NCI-H2107 treated with DMSO at 0.1 percent for 48 hours (cell line): ENCODE results near the gene DNAJB4.

Experiments used
- DNase-seq: peaks from one replicate; lab custom pipeline; 2025; ENCODE audit not compliant: unreplicated experiment; lab: John Stamatoyannopoulos, UW

Gene DNAJB4

DNA sequence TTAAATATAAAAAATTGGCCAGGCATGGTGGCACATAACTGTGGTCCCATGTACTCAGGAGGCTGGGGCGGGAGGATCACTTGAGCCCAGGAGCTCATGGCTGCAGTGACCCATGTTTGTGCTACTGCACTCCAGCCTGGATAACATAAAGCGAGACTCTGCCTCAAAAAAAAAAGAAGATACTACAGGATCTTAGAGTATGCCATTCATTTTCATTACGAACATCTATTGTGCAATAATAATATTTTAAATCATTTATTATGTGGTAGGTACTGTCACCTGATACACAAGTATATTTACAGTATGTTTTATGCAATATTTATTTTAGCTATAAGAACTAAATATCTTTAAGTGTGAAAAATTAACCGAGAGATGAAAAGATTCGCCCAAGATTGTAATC lies 31.7 kb downstream of the DNAJB4 start:
- DNase-seq, result no peak

DNA sequence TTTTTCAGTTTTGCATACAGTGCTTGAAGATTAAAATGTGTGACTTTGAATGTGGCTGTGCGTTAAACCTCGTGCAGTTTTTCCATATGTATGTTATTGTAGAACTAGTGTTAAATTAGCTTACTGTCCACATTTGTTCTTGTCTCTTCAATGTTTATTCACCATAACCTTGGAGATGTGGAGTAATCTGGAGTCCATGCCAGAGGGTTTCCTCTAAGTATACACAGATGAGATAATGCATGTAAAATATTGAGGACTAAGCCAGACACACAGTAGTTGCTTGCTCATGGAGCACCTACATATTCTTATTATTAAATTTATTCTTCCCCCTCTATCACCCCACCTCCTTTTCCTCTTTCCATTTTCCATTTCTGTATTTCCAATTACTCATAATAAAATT lies 33.3 kb downstream of the DNAJB4 start:
- no peak for DNase-seq

DNA sequence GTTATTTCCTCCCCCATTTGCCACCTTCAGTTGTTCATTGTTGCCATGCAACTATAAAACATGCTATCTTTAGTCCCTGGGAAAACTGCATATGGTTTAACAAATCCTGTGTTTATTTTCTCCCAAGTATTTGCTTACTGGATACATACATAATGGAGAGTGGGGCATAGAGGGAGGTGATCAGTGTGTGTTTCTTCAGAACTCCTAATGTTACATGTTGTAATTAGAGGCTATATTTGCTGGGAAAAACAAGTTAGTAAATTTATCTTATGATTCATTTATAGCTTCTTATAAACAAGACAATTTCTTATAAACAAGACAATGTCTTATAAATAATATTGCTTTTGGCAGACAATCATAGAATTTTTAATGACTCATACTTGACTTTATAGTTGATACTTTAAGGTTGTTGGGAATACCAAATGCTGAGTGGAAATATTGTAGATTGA lies 33.8 kb downstream of the DNAJB4 start:
- DNase-seq, result no peak

DNA sequence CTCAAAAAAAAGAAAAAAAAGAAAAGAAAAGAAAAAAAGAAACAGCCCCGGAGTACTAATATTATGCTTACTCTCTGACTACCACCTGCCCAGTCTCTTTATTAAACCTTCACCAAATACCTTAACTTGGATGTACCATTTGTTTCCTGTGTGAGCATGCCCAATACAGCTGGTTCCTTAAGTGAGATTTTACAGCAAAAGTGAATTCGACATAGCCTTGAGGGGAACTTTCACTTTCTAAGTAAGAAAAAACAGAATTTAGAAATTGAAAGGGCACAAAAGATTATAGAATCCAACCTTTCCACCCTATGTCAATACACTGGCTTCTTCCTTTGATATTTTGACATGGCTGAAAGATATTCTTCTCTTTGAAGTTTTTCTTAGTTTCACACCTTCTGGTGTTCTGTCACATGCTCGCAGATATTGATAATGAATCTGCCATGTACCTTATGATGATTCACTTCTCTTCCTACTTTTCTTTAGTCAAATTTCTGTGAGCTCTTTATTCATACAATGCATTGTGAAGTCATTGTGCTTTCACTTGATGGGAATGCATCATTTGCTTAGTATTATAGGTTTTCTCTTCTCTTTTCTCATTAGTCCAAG lies 35.8 kb downstream of the DNAJB4 start:
- no peak for DNase-seq

DNA sequence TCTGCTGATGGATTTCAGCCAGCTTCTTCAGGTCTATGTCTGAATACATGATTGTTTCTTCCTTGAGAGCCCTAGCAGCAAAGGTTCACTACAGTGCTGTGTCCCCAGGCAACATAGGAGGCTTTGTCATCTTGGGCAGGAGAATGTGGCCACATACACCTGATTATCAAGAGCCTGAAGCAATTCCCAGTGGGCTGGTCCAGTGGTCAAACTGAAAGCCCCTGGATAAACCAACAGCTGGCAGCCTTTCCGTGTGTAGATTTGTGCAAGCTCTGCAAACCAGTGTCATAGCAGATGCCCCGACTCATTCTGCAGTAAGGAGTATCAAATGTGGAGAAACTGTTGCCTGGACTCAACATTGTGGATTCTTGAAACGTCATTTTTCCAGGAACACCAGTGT lies 38.7 kb downstream of the DNAJB4 start:
- DNase-seq, result no peak

DNA sequence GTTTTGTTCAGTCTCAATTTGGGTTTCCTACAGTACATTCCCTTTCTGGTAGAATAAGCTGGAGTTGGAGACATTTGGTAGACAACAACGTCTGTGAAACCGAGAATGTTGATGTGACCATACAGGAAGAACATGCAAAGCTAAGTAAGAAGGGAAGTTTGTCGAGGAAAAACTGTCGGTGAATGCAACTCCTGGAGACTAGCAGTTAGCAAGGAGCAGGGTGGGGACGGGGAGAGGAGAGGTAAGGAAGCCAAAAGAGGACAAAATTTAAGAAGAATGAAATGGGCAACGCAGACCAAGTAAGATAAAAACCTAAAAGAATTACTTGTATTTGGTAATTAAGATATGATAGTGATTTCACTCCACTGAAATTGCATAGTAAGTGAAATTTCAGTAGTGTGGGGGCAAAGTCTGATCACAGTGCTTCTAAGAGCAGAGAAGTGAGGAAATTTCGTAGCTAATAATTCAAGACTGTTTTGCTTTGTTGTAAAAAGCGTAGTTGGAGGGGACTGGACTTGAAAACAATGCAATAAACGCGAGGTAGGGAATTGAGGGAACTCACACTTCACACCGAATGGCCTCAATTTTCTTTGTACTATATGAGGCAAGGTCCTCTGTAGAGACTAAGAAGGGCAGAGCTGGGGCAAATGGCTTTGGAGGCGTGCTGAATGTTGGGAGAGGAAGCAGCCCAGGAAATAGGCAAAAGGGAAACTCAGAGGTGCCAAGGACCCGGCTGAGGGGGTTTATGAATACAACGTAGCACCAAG lies 40.2 kb downstream of the DNAJB4 start:
- DNase-seq, result no peak

DNA sequence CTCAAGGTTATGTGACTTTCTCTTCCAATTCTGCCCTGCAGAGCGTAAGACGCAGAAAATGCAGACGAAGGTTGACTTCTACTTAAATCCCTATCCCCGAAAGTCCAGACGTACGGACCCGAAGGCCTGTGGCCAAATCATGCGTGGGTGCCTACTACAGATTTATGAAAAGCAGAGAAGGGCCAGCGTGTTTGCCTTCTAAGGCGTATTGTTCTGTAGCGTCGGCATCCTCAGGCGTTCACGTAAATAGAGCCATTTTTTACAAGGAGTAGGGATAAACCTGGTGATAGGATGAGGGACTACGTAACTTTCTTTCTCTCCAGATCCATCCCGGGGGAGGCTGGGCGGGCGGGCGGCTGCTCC lies 40.8 kb downstream of the DNAJB4 start:
- no peak for DNase-seq

DNA sequence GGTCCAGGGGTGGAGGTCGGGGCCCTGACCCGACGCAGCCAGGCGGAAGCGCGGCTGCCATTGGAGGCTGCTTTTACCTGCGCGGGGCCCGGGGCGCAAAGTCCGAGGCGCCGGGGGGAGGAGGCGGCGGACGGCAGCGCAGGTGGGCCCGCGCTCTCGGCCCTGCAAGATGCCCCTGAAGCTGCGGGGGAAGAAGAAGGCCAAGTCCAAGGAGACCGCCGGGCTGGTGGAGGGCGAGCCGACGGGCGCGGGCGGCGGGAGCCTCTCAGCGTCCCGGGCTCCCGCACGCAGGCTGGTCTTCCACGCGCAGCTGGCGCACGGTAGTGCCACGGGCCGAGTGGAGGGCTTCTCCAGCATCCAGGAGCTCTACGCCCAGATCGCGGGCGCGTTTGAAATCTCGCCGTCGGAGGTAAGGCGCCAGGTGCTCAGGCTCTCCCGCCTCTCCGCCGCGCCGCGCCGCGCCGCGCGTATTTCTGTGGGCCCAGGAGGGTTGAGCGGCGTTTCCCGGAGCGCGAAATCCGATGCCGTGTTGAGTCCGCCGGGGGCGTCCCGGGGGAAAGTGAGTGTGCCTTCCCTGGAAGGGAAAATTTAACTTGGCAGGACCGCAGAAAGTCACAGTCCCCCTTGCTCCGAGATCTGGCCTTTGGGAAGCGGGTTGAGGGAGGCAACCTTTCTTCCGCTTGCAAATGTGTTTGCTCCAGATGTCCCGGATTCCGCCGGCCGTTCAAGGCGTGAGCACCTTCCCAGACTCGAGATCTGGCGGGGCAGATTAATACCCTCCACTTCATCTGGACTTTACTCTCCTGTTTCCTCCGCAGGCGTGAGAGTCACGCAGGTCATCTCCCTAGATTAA lies 41.4 kb downstream of the DNAJB4 start, which contains the start of gene GIPC2:
GIPC2 (plus strand) TSS at position 41 of the 853 bp plus-strand sequence; CDS start at position 170, 129 bp downstream.
- DNase-seq, result no peak

DNA sequence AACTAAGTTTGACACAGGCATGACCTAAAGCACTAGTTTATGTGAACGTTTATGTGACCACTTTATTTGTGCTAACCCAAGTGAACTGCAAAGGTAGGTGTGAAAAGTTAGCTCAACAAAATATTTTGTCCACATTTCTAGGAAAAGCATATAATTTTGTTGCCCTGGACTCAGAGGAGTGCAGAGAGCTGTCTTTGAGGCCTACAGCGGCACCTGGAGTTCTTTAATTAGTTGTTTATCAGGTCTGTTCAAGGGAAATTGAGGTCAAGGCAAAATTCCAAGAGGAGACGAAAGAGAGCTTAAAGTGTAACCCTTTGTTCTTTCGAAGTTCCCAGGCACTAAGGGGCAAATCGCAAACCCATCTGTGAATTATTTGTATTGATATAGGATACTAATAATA lies 42.4 kb downstream of the DNAJB4 start:
- no peak for DNase-seq

DNA sequence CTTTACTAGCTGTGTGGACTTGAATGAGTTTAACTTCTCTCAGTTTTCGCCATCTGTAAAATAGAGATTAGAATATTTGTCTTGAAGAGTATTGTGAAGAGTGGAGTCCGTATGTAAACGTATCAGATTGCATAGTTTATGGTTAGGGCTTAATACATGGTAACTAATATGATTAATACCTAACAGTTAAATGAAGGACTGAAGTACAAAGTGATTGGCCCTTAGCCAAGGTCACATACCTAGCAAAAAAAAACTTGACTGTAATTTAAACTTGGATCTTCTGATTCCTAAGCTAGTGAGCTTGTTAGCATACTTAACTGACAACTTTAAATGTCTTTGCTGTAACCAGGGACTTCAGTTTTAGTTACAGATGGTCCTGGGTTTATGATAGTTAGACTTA lies 42.9 kb downstream of the DNAJB4 start:
- DNase-seq, result no peak

DNA sequence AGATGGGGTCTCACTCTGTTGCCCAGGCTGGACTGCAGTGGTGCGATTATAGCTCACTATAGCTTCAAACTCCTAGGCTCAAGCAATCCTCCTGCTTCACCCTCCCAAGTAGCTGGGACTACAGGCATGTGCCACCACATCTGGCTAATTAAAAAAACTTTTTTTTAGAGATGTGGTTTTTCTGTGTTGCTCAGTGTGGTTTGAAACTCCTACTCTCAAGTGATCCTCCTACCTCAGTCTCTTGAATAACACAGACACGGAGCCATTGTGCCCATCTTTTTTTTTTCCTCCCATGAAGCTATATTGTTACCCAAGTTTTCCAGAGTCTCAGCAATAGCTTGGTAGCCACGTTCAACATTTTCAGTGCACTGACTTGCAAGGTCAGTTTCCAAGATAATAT lies 43.7 kb downstream of the DNAJB4 start:
- DNase-seq, result no peak

DNA sequence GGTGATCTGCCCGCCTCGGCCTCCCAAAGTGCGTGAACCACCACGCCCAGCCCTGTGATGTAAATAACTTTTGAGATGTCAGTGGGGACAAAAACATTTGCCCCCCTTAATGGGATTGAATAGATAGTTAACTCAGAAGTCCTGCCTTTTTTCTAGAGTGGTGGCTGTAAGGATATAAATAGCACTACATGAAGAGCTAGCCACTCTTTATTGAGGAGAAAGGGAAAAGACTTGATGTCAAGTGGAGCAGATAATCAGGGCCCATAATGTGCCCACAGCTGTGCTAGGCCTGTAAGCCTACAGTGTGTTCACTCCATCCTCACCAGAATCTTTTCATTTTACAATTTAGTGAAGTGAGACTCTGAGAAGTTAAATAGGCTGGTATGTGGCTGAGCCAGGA lies 44.7 kb downstream of the DNAJB4 start:
- no peak for DNase-seq

DNA sequence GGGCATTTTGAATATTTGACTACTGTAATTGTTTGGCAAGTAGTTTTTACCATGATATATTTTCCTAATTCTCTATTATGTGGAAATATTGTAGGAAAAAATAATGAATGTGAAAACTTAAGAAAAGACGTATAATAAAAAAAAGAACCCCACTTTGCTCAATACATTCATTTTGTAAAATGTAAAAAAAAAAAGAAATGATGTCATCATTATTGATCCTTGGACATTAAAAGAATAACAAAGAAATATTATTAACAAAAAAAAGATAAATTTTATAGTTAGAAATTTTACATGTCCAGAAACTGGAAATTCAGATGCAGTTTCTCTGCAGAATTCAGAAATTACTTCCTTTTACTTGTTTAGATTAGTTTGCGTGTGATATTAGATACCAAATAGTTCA lies 46.3 kb downstream of the DNAJB4 start:
- no peak for DNase-seq

DNA sequence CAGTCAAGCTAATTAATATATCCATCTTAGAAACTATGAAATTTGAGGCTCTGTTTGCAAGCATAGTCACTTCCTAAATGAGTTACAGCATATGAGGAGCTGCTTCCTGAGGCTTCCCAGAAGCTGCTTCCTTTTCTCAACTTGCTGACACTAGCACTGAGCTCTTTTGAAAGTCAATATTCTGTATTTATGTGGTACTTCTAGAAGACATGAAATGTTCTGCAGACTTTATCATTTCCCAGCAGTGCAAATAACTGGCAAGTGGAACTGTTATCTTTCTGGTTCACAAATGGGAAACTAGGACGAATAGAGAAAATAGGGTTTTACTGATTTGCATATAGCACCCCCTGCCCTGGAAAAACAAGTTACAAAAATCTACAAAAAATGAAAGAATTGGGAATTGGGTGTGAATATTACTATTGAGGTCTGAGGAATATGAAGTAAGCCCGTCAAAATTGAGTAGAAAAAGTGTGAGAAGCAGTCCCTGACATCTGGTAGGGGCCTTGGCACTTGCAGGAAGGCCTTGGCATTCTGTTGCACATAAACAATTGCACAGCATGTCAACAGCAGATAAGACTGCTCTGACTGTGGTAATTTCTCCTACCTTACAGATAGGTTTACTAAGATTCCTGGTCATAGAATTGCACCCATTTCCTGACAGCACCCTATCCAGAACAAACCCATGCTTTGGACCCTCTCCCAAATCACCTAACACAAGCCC lies 48.1 kb downstream of the DNAJB4 start:
- no peak for DNase-seq

DNA sequence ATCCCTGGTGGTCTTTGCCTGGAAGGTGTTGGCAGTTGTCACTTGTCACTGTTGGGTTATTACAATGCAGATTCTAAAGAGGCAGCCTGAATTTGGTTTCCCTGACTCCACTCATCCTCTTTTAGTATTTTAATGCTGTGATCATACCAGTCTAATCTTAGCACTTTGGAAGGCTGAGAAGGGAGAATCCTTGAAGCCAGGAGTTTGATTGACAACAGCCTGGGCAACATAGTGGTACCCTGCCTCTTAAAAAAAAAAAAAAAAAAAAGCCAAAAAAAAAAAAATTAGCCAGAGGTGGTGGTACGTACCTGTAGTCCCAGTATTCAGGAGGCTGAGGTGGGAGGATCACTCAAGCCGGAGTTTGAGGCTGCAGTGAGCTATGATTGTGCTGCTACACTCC lies 48.8 kb downstream of the DNAJB4 start:
- DNase-seq, result no peak

DNA sequence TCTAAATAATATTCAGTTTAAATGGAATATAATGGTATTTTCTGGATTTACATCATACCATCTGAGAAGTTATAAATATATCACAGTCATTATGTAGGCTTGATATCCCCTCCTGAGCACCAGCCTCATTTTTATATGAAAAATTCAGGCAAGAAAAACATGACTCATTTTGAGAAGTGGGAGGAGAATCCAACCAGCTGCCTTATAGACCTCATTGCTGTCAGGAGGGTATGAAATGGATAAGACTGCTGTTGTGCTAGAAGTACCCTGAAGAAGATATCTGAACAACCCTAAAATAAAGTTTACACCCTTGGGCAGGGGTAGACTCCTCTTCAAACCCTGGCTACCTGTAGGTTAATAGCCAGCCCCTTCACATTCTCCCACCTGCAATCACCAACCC lies 49.8 kb downstream of the DNAJB4 start:
- DNase-seq, result no peak

DNA sequence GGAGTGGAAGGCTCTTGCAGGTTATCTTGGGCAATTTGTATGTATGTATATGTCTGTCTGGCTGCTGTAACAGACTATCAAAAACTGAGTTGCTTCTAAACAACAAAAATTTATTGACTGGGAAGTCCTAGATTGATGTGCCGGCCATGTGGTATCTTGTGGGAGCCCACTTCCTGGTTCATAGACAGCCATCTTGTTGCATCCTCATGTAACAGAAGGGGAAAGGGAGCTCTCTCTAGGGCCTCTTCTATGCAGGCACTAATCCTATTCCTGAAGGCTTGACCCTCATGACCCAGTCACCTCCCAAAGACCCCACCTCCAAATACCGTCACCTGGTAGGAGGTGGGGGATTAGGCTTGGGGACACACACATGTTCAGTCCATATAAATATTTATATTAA lies 50.2 kb downstream of the DNAJB4 start:
- DNase-seq, result no peak

DNA sequence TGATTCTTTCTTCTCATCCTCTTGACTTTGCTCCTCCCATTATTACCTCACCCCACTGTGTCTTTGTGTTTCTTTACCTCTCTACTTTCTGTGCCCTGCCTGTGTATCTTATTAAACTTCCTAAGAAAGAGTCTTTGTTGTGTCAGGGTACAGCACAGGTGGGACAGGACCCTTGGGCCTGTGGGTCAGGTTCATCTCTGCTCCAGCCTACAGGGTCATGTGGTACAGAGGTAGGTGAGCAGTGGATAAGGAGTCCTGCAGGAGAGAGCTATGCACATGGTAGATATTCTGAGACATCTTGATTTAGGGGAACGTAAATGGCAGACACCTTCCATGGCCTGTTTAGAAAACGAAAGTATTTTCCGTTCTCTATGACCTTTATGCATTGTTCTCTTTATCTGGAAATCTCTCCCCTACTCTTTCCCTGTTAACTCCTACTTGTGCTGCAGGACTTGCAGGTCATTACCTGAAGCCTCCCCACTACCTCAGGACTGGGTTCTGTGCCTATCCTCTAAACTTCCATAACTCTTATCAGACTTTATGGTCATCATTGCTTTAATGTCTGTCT lies 50.9 kb downstream of the DNAJB4 start:
- DNase-seq, result no peak

DNA sequence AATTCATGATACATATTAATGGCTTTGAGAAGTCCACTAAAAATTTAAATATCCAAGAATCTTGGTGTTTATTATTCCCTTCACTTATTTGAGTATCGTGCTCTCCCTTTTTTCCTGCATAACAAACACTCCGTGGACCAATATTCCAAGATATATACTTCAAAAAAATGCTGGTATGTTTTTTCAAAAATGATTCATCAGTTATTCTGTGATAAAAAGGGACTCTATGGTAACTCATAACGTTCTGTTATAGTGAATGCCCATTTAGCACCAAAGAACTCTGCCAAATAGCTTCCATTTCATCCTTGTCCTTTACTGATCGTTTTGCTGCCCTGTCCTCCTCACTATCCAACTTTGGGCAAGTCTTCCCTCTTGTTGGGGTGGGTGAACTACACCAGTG lies 53.9 kb downstream of the DNAJB4 start:
- DNase-seq, result no peak

DNA sequence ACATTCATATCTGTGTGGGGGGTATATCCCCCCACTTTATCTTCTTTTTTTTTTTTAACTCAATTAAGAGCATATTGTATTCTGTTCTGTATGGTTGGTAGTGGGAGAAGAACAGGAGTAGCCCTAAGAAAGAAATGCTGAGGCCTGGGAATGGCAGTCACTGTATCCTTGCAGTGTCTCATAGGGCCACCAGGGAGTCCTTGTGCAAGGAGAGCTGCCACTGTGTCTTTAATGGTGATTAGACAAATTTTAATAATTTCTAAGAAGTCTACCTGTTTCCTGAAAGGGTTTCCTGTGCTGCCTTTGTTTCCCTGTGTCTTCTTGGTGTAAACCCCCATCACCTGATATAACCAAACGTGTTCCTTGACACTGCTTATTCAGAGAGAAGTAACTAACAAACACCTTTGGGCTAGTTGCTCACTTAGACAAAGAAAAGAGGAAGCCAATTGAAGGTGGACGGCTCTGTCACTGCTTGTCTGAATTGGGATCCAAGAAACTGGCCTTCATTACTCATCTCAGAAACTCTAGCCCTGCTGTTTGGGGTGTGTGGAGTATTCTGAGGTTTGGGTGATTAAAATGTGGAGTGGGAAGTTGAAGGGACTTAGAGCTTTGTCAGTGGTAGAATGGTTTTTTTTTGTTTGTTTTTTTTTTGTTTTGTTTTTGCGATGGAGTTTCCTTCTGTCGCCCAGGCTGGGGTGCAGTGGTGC lies 56.3 kb downstream of the DNAJB4 start:
- no peak for DNase-seq
